GM21381 (cell line): ENCODE data around the gene MRPS35.
A peak's percentile ranks its signal among the peaks of the same experiment; 100 is the strongest.

Source experiments
- ATAC-seq: cut with Tn5 transposase; IDR thresholded peaks from one replicate; pipeline ENCODE4 v1.9.1; 2021; ENCODE audit warnings: mild to moderate bottlenecking, moderate library complexity; ENCODE audit not compliant: unreplicated experiment

The MRPS35 gene

GRCh38 chr12:27710592-27711316 is at the start of gene MRPS35:
MRPS35 (plus strand) TSS chr12:27710832; CDS start chr12:27710844, 12 bp downstream.
- peak; percentile 96 for ATAC-seq

GRCh38 chr12:27665704-27666103 is 44.9 kb upstream of the MRPS35 start:
- ATAC-seq, result no peak

- no peak for ATAC-seq
Measured at GRCh38 chr12:27666510-27666909, 44.1 kb upstream of the MRPS35 start.

- ATAC-seq, result no peak
Measured at GRCh38 chr12:27667540-27667939, 43.1 kb upstream of the MRPS35 start.

GRCh38 chr12:27672051-27672450 is 38.6 kb upstream of the MRPS35 start:
- no peak for ATAC-seq

GRCh38 chr12:27672643-27673042 is 38.0 kb upstream of the MRPS35 start:
- no peak for ATAC-seq

GRCh38 chr12:27673101-27673718 is 37.4 kb upstream of the MRPS35 start:
- ATAC-seq, result no peak

- no peak for ATAC-seq
Measured at GRCh38 chr12:27674989-27675388, 35.6 kb upstream of the MRPS35 start.

- ATAC-seq, result no peak
Measured at GRCh38 chr12:27680619-27681018, 30.0 kb upstream of the MRPS35 start.

GRCh38 chr12:27682534-27682933 is 28.1 kb upstream of the MRPS35 start:
- ATAC-seq, result no peak

- no peak for ATAC-seq
Measured at GRCh38 chr12:27685274-27685673, 25.4 kb upstream of the MRPS35 start.

GRCh38 chr12:27686147-27686546 is 24.5 kb upstream of the MRPS35 start:
- no peak for ATAC-seq

GRCh38 chr12:27688671-27689070 is 22.0 kb upstream of the MRPS35 start:
- no peak for ATAC-seq

GRCh38 chr12:27689558-27690180 is 21.0 kb upstream of the MRPS35 start:
- no peak for ATAC-seq

- ATAC-seq, result no peak
Measured at GRCh38 chr12:27693403-27693802, 17.2 kb upstream of the MRPS35 start.

GRCh38 chr12:27695556-27696292 is 14.9 kb upstream of the MRPS35 start:
- no peak for ATAC-seq

GRCh38 chr12:27696293-27696652 is 14.4 kb upstream of the MRPS35 start, which contains the start of gene REP15:
REP15 (plus strand) TSS chr12:27696447; CDS start chr12:27696563, 116 bp downstream.
- no peak for ATAC-seq

- ATAC-seq, result no peak
Measured at GRCh38 chr12:27696864-27697564, 13.6 kb upstream of the MRPS35 start.

GRCh38 chr12:27703720-27704452 is 6.7 kb upstream of the MRPS35 start:
- peak; percentile 88 for ATAC-seq

GRCh38 chr12:27705263-27705662 is 5.4 kb upstream of the MRPS35 start:
- no peak for ATAC-seq
